ENCODE results near the gene GRID1.

DNA sequence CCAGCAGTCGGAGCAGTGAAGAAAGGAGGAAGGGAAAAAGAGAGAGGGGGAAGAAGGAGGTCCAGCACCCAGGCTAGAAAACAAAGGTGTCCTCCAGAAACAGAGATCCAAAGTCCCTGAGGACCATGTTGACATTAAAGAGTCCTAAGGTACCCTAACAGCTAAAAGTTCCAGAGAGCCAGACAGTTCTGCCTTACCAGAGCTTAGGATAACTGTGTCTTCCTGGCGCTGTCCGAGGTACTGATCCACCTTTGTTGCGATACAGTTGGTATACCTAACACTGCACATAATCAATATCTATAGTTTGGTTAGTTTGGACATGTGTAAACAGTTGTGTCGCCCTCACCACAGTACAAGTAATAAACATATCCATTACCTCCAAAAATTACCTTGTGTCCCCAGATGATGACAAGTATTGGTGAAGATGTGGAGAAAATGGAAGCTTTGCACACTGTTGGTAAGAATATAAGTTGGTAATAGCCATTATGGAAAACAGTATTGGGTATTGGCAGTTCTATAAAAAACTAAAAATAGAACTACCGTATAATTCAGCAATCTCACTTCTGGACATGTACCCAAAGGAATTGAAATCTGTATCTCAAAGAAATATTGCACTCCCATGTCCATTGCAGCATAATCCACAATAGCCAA, 59.8 kb downstream of the GRID1 start:
- TF ChIP-seq, protein P1, sequence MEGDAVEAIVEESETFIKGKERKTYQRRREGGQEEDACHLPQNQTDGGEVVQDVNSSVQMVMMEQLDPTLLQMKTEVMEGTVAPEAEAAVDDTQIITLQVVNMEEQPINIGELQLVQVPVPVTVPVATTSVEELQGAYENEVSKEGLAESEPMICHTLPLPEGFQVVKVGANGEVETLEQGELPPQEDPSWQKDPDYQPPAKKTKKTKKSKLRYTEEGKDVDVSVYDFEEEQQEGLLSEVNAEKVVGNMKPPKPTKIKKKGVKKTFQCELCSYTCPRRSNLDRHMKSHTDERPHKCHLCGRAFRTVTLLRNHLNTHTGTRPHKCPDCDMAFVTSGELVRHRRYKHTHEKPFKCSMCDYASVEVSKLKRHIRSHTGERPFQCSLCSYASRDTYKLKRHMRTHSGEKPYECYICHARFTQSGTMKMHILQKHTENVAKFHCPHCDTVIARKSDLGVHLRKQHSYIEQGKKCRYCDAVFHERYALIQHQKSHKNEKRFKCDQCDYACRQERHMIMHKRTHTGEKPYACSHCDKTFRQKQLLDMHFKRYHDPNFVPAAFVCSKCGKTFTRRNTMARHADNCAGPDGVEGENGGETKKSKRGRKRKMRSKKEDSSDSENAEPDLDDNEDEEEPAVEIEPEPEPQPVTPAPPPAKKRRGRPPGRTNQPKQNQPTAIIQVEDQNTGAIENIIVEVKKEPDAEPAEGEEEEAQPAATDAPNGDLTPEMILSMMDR (optimal IDR thresholded peaks at IDR 0.05 in 1 of 3, IDR thresholded peaks at IDR 0.05 in 1 of 3, conservative IDR thresholded peaks at IDR 0.05 in 1 of 3; ENCODE audit: extremely low read depth in 1 of 3, insufficient read depth in 2 of 3, low read length in 3 of 3): no peak
- TF ChIP-seq EZH2 (IDR thresholded peaks at IDR 0.05; ENCODE audit: low read length): no peak
